ENCODE data around the gene SLC6A3.
"Not testable (repeated sequence)": the region's sequence is repeated elsewhere in the genome, so short reads cannot be mapped to it uniquely, and the experiment has no call there.

SLC6A3 gene

GRCh38 chr5:1376981-1377380 lies 68.3 kb downstream of the SLC6A3 start:
- TF ChIP-seq CTCF (IDR thresholded peaks at IDR 0.05; ENCODE audit: borderline replicate concordance, control extremely low read depth, extremely low read depth, insufficient read depth, missing control alignments): no peak
- DNase-seq (ENCODE audit: low spot score): no peak
- in situ Hi-C loops (cut with MboI; ENCODE audit: low sequenced_read_pairs, unreplicated experiment): no loop called here

DNA sequence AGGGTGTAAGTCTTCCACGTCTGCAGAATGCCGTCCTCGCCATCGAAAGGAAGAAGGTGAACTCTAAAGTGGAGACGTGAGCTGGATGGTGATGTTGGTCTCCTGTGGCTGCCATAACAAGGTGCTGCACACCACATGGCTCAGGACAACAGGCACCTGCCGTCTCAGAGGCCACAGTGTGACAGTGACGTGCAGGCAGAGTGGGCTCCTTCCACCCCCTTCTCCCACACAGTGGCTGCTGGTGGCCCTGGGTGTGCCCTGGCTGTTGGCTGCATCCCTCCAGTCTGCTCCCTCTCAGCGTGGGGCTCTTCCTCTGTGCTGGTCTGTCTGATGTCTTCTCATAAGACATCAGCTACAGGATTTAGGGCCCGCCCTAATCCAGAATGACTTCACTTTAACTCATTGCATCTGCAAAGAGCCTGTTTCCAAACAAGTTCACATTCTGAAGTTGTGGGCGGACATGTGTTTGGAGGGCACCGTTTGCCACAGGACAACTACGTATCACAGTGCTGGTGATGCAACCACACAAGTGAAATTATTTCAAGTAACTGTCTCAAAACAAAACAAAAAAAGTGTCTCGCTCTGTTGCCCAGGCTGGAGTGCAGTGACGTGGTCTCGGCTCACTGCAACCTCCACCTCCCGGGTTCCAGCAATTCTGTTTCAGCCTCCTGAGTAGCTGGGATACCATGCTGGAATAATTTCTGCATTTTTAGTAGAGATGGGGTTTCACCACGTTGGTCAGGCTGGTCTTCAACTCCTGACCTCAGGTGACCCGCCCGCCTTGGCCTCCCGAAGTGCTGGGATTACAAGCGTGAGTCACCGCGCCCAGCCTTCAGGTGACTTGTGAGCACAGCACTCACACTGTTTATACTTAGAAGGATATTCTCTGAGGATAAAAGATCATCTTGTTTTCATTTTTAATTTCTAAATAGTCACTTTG lies 69.1 kb downstream of the SLC6A3 start:
- DNase-seq (ENCODE audit: low spot score): no peak
- no peak for TF ChIP-seq CTCF (IDR thresholded peaks at IDR 0.05; ENCODE audit: borderline replicate concordance, control extremely low read depth, extremely low read depth, insufficient read depth, missing control alignments)
- in situ Hi-C loops (cut with MboI; ENCODE audit: low sequenced_read_pairs, unreplicated experiment): no loop called here

GRCh38 chr5:1374679-1375055 lies 70.6 kb downstream of the SLC6A3 start:
- no peak for TF ChIP-seq CTCF (IDR thresholded peaks at IDR 0.05; ENCODE audit: borderline replicate concordance, control extremely low read depth, extremely low read depth, insufficient read depth, missing control alignments)
- in situ Hi-C loops (cut with MboI; ENCODE audit: low sequenced_read_pairs, unreplicated experiment): no loop called here
- DNase-seq (ENCODE audit: low spot score): no peak

DNA sequence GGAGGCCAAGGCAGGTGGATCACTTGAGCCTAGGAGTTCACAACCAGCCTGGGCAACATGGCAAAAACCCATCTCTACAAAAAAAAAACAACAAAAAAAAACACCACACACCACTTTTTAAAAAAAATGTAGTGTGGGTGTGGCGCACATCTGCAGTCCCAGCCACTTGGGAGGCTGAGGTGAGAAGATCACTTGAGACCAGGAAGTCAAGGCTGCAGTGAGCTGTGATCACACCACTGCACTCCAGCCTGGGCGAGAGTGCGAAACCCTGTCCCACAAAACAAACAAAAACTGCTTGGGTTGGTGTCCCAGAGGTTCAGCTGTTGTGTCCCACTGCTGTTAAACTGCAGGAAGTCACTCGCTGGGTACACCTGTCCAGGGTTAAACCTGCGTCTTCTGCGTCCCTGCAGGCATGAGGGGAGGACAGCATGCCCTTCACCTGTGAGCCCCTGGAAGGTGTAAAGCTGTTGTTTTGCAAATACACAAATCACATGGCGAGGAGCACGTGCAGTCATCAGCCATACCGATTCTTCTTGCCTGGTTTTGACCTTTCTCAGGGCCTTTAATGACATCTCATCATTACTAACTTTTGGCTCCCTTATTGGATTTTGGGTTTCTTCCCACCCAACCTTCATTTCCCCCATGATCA lies 71.1 kb downstream of the SLC6A3 start:
- no peak for TF ChIP-seq CTCF (IDR thresholded peaks at IDR 0.05; ENCODE audit: borderline replicate concordance, control extremely low read depth, extremely low read depth, insufficient read depth, missing control alignments)
- in situ Hi-C loops (cut with MboI; ENCODE audit: low sequenced_read_pairs, unreplicated experiment): no loop called here
- no peak for DNase-seq (ENCODE audit: low spot score)

DNA sequence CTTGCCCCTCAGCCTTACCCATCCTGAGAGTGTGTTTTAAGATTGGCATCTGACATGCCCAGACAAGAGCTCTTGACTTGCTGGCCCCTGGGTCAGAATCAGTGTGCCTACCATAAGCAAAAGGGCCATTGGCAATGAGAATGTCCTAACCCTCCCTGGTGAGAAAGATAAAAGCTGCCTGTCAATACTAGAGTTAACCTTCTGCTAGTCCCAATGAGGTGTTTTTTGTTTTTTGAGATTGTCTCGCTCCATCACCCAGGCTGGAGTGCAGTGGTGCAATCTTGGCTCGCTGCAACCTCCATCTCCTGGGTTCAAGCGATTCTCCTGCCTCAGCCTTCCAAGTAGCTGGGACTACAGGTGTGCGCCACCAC lies 73.3 kb downstream of the SLC6A3 start:
- DNase-seq (ENCODE audit: low spot score); in situ Hi-C loops (cut with MboI; ENCODE audit: low sequenced_read_pairs, unreplicated experiment): not testable (repeated sequence)

DNA sequence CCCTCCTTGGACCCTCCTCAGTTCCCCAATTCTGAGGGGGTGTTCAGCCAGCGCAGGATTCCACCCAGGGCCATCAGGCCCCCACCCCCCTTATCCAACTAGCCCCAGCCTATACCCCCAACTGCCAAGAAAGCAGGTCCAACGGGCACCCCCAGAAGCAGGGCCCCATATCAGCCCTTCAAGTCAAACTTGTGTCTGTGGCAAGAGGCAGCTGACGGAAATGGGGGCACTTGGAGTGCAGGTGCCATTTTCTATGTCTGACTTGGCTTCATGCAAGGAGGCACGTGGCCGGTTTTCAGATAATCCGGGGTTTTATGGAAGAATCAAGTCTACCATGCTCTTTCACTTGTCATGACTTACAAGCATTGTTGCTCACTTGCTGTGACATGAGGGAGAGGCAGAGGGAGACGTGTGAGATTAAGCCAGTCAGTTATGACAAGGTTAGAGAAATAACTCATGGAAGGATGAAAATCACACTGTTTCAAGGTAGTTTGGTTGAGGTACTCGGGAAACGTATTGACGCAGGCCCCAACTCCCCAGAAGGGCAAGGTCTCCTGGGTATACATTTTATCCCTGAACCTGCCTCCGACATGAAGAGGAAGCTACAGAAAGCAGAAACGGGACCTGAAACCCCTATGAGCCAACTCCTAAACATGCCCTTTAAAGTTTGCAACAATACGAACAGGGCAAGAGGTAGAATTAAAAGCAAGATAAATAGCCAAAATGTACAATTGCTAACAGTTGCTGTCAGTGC lies 73.8 kb downstream of the SLC6A3 start:
- in situ Hi-C loops (cut with MboI; ENCODE audit: low sequenced_read_pairs, unreplicated experiment): no loop called here
- no peak for DNase-seq (ENCODE audit: low spot score)
- no peak for TF ChIP-seq CTCF (IDR thresholded peaks at IDR 0.05; ENCODE audit: borderline replicate concordance, control extremely low read depth, extremely low read depth, insufficient read depth, missing control alignments)
